K562 (cell line): ENCODE data around the gene COL26A1.

Experiments used
- CHD2 ChIP-seq: IDR thresholded peaks from 2 replicates; pipeline ENCODE4 v1.6.1; 2011; ENCODE audit warnings: low read depth, low read length
- CTCF ChIP-seq, 3 experiments: IDR thresholded peaks in 2 of 3; conservative IDR thresholded peaks in 1 of 3; 2 replicates each; pipeline ENCODE4 v1.5.1; 2011 to 2012; ENCODE audit warnings: low read length in 3 of 3, mild to moderate bottlenecking in 3 of 3, control low read depth in 2 of 3, improper control_type of control experiment in 1 of 3, inconsistent platforms in 1 of 3, low read depth in 1 of 3, mixed read lengths in 1 of 3, moderate library complexity in 1 of 3; ENCODE audit not compliant: insufficient read depth in 2 of 3
- FOSL1 ChIP-seq: fragments of 200-800 bp; sonication (Bioruptor generic); conservative IDR thresholded peaks from 2 replicates; pipeline ENCODE4 v1.6.1; 2016; ENCODE audit warnings: missing genetic modification characterization, missing compliant biosample characterization
- IRF9 ChIP-seq: fragments of 450-650 bp; IDR thresholded peaks from 2 replicates; pipeline ENCODE4 v1.6.1; 2016; ENCODE audit warnings: missing biosample characterization, missing genetic modification characterization
- KAT8 ChIP-seq: fragments of 450-650 bp; IDR thresholded peaks from 2 replicates; pipeline ENCODE4 v1.6.1; 2016; ENCODE audit warnings: low read depth, mild to moderate bottlenecking
- MEF2A ChIP-seq: IDR thresholded peaks from 2 replicates; pipeline ENCODE4 v1.6.1; 2011; ENCODE audit warnings: low read depth, mild to moderate bottlenecking, low read length, moderate library complexity; ENCODE audit not compliant: control insufficient read depth
- POLR2A ChIP-seq: fragments of 450-650 bp; conservative IDR thresholded peaks from 2 replicates; pipeline ENCODE4 v1.6.1; 2016
- POLR2AphosphoS2 ChIP-seq: IDR thresholded peaks from 2 replicates; pipeline ENCODE4 v1.6.1; 2012; ENCODE audit warnings: low read length, improper control_type of control experiment
- RFX1 ChIP-seq: fragments of 450-650 bp; IDR thresholded peaks from 2 replicates; pipeline ENCODE4 v1.6.1; 2016; ENCODE audit warnings: mild to moderate bottlenecking, moderate library complexity
- SIX5 ChIP-seq, 2 experiments: IDR thresholded peaks; 2 replicates each; pipeline ENCODE4 v1.6.1; 2011; ENCODE audit warnings: low read length in 2 of 2, borderline replicate concordance in 1 of 2, low read depth in 1 of 2, mild to moderate bottlenecking in 1 of 2, moderate library complexity in 1 of 2; ENCODE audit not compliant: insufficient read depth in 1 of 2
- TEAD2 ChIP-seq: fragments of 450-650 bp; IDR thresholded peaks from 2 replicates; pipeline ENCODE4 v1.6.1; 2016; ENCODE audit warnings: missing genetic modification characterization, control low read depth, missing compliant biosample characterization
- ZNF212 ChIP-seq: fragments of 450-650 bp; formaldehyde crosslinking; IDR thresholded peaks from 2 replicates; pipeline ENCODE4 v1.4.0; 2020; ENCODE audit warnings: mild to moderate bottlenecking
- TF ChIP-seq, protein P1 (sequence below): fragments of 450-650 bp; formaldehyde crosslinking; IDR thresholded peaks from 2 replicates; pipeline ENCODE4 v1.4.0; 2022; ENCODE audit warnings: missing genetic modification characterization

DNA sequence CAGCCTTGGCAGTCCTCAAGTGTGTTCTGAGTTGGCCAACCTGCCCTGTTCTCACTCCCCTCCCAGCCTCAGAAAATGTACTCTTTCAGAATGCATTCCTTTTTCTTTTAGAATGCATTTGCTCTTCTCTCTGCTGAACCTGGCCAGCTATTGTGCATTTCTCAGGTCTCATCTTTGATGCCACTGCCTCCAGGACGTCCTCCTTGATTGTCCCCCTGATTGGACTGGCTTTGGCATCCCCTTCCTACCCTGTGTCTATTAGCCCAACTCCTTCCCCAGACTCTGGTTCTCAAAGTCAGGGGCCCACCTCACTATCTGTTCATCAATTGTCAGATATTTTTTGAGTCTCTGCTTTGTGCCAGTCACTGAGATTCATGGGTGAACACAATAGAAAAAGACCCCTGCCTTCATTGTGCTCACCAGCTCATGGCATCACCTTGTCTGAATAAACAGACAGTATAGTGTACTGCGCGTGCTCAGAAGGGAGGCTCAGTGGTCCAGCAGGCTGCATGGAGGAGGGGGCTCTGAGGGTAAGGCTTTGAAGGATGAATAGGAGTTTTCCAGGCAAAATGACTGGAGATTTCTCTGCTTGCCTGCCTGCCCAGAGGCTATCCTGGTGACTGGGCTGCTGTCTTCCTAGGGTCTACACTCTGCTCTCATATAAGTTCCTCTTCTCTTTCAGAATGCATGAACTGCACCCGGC lies 169.9 kb downstream of the COL26A1 start:
- TF ChIP-seq KAT8, result no peak
- no peak for TF ChIP-seq FOSL1
- TF ChIP-seq CTCF (IDR thresholded peaks at IDR 0.05 in 2 of 3, conservative IDR thresholded peaks at IDR 0.05 in 1 of 3; ENCODE audit: insufficient read depth in 2 of 3, low read depth in 1 of 3, low read length in 3 of 3), result no peak
- no peak for TF ChIP-seq RFX1
- no peak for TF ChIP-seq MEF2A
- no peak for TF ChIP-seq POLR2A
- no peak for TF ChIP-seq ZNF212 (CRISPR knock-in tag)
- TF ChIP-seq, protein P1, sequence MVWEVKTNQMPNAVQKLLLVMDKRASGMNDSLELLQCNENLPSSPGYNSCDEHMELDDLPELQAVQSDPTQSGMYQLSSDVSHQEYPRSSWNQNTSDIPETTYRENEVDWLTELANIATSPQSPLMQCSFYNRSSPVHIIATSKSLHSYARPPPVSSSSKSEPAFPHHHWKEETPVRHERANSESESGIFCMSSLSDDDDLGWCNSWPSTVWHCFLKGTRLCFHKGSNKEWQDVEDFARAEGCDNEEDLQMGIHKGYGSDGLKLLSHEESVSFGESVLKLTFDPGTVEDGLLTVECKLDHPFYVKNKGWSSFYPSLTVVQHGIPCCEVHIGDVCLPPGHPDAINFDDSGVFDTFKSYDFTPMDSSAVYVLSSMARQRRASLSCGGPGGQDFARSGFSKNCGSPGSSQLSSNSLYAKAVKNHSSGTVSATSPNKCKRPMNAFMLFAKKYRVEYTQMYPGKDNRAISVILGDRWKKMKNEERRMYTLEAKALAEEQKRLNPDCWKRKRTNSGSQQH (CRISPR knock-in tag), result no peak
- no peak for TF ChIP-seq POLR2AphosphoS2
- no peak for TF ChIP-seq IRF9 (tag)
- no peak for TF ChIP-seq TEAD2
- TF ChIP-seq SIX5 (IDR thresholded peaks at IDR 0.05; ENCODE audit: borderline replicate concordance in 1 of 2, insufficient read depth in 1 of 2, low read depth in 1 of 2, low read length in 2 of 2), result no peak
- TF ChIP-seq CHD2, result no peak
